SH-SY5Y (cell line): ENCODE measurements around the gene JUP.

ENCODE experiments used
- GATA2 ChIP-seq: IDR thresholded peaks from 2 replicates; pipeline ENCODE4 v1.6.1; 2011; ENCODE audit warnings: mild to moderate bottlenecking, low read depth, low read length
- GATA3 ChIP-seq: IDR thresholded peaks from 2 replicates; pipeline ENCODE4 v1.6.1; 2011; ENCODE audit warnings: low read depth, mild to moderate bottlenecking, low read length, moderate library complexity

- TF ChIP-seq GATA3 (no peak), GATA2 (no peak)
Observed at GRCh38 chr17:41801374-41802271, 15.1 kb upstream of the JUP start.
